GM19395 (cell line): Measurements from ENCODE around the gene CDKN3.
"Not testable (repeated sequence)": the region's sequence is repeated elsewhere in the genome, so short reads cannot be mapped to it uniquely, and the experiment has no call there.

ENCODE experiments used
- ATAC-seq: cut with Tn5 transposase; IDR thresholded peaks from one replicate; pipeline ENCODE4 v1.9.1; 2021; ENCODE audit warnings: mild to moderate bottlenecking, moderate library complexity; ENCODE audit not compliant: unreplicated experiment

Gene CDKN3

DNA sequence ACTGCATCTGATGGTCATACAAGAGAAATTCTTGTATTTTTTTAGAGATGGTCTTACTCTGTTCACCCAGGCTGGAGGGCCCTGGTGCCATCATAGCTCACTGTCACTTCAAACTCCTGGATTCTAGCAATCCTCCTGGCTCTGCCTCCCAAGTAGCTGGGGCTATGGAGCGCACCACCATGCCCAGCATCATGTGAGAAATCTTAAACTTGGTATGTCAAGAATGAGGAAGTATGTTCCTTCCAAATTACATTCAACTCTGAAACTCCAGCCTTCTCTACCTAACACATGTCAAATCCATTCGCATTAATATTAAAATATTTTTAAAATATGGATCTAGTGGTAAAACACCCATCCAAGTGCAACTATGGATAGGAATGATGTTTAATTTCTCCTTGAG, 27.5 kb upstream of the CDKN3 start:
- ATAC-seq: no peak

DNA sequence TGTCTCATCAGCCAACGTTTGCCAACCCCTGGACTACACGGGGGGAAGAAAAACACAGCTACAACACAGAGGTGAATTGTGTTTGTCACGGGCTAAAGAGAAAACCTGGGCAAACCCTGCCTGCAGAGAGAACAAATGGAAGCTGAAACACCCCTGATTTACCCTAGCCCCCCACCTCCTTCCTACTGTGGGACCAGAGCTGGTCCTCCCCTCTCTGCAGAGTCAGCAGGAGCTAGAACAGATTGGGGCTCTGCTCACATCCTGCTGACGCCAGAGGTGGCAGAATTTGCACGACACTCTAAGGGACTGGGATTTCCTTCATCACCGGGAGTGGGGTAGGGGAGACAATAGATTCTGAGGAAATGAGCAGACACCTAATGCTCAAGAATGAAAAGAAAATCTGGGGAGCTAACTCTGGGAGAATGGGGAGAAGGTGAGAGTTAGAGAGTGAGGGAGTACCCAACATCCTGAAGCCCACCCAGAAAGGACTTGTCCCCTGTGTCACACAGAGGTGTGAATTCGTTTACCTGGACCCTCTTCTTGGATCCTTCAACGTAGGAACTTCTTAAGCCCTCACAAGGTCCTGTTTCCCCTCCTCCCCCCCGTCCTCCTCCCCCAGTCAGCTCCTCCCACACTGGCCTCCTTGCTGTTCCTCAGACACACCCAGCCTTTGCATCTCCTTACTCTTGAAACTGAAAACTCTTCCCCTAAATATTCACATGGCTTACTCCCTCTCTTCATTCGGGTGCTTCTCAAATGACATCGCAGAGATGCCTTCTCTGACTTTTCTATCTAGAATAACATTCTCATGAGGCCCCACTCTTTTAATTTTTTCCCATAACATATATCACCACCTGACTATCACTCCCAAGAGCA, 26.2 kb upstream of the CDKN3 start:
- ATAC-seq: no peak

DNA sequence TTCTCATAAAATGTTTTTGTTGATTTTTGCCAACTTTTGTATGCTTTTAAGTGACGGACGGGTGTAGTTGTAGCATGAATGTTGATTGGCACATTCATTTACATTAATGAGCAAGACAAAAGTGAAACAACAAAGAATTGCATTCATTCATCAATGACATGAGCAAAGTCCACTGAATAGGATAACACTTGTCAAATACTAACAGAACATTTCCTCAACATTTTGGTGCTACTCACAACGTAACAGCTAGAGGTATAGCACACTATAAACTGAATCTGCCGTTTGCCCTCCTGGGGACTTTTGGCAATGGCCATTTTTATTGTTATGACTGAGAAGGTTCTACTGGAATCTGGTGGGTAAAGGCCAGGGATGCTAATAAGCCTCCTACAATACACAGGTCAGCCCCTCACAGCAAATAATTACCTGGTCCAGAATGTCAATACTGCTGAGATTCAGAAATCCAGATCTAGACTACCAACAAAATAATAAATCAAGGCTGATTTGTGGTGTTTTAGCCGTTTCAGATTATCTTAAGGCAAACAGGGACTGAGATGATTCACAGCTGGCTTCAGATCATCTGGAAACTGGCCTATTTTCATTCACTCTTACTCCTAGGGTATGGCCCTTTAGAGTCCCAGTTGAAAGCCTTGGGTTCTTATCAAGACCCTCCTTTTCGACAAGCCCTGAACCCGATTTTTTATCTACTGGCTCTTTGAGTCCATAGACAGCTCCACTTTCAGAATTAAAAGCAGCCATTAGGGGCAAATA, 22.5 kb upstream of the CDKN3 start:
- no peak for ATAC-seq

- no peak for ATAC-seq
These were observed 19.3 kb upstream of the CDKN3 start for GRCh38 chr14:54377501-54377900.

DNA sequence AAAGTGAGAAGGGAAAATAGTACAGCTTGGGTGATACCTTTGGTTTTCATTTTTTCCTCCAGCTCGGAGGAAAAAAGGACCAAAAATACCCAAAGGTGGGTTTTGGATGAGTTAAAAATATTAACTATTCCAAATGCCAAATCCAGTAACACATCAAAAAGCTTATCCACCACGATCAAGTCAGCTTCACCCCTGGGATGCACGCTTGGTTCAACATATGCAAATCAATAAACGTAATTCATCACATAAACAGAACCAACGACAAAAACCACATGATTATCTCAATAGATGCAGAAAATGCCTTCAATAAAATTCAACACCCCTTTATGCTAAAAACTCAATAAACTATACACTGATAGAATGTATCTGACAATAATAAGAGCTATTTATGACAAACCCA, 17.9 kb upstream of the CDKN3 start:
- ATAC-seq: not testable (repeated sequence)

GRCh38 chr14:54380558-54380957, 16.2 kb upstream of the CDKN3 start:
- ATAC-seq: not testable (repeated sequence)

DNA sequence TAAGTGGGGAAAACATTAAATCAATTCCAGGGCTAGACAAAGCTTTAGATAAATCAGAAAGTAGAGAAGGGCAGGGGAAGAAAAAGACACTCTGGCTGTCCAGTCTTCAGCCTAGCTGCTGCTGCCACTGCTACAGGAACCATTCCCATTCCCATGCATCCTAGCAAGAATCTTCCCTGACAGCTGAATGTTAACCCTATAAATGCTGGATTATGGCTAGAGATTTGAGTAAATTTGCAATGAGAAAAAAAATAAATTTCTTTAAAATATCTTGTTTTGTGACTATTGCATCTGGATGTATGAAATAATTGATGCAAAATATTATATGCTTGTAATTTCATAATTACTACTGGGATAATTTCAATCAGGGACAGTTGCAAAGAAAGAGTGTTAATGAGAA, 15.0 kb upstream of the CDKN3 start:
- no peak for ATAC-seq

DNA sequence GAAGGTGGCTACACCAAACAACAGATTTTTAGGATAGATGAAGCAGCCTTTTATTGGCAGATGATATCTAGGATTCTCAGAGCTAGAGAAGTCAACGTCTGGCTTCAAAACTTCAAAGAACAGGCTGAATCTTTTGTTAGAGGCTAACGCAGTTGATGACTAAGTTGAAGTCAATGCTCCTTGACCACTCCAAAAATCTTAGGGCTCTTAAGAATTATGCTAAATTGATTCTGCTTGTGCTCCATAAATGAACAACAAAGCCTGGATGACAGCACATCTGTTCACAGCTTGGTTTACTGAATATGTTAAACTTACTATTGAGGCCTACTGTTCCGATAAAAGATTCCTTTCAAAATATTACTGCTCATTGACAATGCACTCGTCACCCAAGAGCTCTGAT, 13.0 kb upstream of the CDKN3 start:
- ATAC-seq: no peak

GRCh38 chr14:54385556-54385955, 11.3 kb upstream of the CDKN3 start:
- no peak for ATAC-seq

GRCh38 chr14:54387328-54387727, 9.5 kb upstream of the CDKN3 start:
- ATAC-seq: no peak

GRCh38 chr14:54392131-54392859, 4.5 kb upstream of the CDKN3 start:
- ATAC-seq: no peak

DNA sequence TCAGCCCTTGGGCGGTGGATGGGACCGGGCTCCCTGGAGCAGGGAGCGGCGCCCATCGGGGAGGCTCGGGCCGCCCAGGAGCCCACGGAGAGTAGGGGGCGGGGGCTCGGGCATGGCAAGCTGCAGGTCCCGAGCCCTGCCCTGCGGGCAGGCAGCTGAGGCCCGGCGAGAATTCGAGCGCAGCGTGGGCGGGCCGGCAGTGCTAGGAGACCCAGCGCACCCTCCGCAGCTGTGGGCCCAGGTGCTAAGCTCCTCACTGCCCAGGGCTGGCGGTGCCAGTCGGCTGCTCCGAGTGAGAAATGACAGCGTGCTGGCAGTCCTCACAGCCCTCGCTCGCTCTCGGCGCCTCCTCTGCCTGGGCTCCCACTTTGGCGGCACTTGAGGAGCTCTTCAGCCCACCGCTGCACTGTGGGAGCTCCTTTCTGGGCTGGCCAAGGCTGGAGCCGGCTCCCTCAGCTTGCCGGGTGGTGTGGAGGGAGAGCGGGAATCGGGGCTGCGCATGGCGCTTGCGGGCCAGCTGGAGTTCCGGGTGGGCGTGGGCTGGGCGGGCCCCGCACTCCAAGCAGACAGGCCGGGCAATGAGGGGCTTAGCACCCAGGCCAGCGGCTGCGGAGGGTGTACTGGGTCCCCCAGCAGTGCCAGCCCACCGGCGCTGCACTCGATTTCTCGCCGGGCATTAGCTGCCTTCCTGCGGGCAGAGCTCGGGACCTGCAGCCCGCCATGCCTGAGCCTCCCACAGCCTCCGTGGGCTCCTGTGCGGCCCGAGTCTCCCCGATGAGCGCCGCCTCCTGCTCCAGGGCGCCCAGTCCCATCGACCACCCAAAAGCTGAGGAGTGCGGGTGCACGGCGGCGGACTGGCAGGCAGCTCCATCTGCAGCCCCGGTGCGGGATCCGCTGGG, 3.6 kb upstream of the CDKN3 start:
- ATAC-seq: not testable (repeated sequence)

GRCh38 chr14:54394596-54394995, 2.2 kb upstream of the CDKN3 start:
- ATAC-seq: no peak

- ATAC-seq: no peak
These were observed 1.5 kb upstream of the CDKN3 start for GRCh38 chr14:54395284-54395683.

GRCh38 chr14:54395716-54396115, 1.1 kb upstream of the CDKN3 start:
- no peak for ATAC-seq

- no peak for ATAC-seq
These were observed 669 bp upstream of the CDKN3 start for GRCh38 chr14:54396183-54396492.

- no peak for ATAC-seq
These were observed 2.8 kb downstream of the CDKN3 start for GRCh38 chr14:54399560-54399959.

GRCh38 chr14:54403401-54404005, 6.7 kb downstream of the CDKN3 start:
- ATAC-seq: not testable (repeated sequence)

DNA sequence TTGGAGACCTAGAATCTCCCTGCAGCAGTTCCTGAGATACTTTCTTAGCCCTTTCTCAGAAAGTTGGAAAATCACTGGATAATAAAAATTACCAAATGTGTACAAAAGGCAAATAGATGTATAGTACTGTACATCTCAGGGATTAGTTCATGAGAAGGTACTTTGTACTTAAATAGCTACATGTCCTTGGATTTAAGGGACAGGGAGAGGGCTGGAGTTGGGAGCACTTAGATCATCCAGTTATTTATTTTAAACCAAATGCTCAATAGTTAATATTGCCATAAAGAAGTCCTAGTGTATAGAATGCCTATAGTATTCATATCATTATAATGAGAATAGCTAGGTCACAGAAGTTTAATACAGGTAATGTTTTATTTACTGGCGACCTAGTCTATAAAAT, 13.4 kb downstream of the CDKN3 start:
- ATAC-seq: no peak

DNA sequence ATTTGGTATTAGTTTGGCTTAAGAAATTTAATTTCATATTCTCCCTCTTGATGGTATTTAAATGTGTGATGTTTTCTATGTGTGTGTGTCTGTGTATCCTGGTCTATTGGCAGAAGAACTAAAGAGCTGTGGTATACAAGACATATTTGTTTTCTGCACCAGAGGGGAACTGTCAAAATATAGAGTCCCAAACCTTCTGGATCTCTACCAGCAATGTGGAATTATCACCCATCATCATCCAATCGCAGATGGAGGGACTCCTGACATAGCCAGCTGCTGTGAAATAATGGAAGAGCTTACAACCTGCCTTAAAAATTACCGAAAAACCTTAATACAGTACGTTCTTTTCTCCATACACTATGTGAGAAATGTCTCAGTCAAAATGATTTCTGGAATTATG, 14.6 kb downstream of the CDKN3 start:
- no peak for ATAC-seq
